WERI-Rb-1 (cell line): ENCODE data around the gene CASZ1.

Experiments used
- DNase-seq: peaks from one replicate; pipeline ENCODE4 v3.0.0-alpha.2; 2020
- H3K27ac ChIP-seq: fragments of 250-450 bp; sonication (Bioruptor Pico); 2 replicates; pipeline ENCODE4 v1.5.1; 2020; ENCODE audit warnings: mild to moderate bottlenecking, moderate library complexity
- H3K27me3 ChIP-seq: fragments of 250-450 bp; sonication (Bioruptor Pico); 2 replicates; pipeline ENCODE4 v1.5.1; 2021; ENCODE audit warnings: mild to moderate bottlenecking, low read depth, moderate library complexity; ENCODE audit not compliant: insufficient read depth, severe bottlenecking
- H3K36me3 ChIP-seq: fragments of 250-450 bp; sonication (Bioruptor Pico); 2 replicates; pipeline ENCODE4 v1.5.1; 2020; ENCODE audit warnings: mild to moderate bottlenecking, moderate library complexity
- H3K4me3 ChIP-seq: 2 replicates; pipeline ENCODE4 v1.5.1; 2011; ENCODE audit warnings: low read depth, mild to moderate bottlenecking, control low read depth, low read length
- H3K9me3 ChIP-seq: fragments of 250-450 bp; sonication (Bioruptor Pico); 2 replicates; pipeline ENCODE4 v1.5.1; 2021; ENCODE audit warnings: mild to moderate bottlenecking, moderate library complexity; ENCODE audit not compliant: severe bottlenecking
- TF ChIP-seq, protein P1 (sequence below): IDR thresholded peaks from 2 replicates; pipeline ENCODE4 v1.5.1; 2011; ENCODE audit warnings: low read depth, mild to moderate bottlenecking, control low read depth, inconsistent platforms, low read length

The CASZ1 gene

DNA sequence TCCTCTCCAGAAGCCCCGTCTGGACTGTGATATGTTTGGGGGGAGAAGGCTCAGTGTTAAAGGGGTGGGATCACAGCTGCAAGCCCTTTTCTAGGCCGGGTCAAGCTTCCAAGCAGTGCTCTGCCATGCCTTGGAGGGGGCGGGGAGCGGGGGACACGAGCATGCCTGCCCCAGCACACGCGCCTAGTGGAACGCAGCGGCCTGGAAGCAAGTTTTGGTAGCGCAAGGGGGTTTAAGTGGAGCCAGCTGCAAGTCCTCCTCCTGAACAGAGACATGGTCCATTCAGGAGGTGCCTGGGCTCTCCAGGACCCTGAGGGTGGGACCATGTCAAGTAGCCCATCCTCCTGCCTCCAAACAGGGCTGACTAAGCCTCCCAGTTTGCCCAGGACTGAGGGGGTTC lies 112.2 kb downstream of the CASZ1 start:
- Histone ChIP-seq H3K27me3 (no peaks in the 10 kb centered on the region), H3K36me3 (peaks cover 6% of the 10 kb centered on the region), H3K4me3 (no peak overlapping the region), H3K27ac (peak overlapping the region; percentile 81), H3K9me3 (no peaks in the 10 kb centered on the region)
- no peak for DNase-seq
- TF ChIP-seq, protein P1, sequence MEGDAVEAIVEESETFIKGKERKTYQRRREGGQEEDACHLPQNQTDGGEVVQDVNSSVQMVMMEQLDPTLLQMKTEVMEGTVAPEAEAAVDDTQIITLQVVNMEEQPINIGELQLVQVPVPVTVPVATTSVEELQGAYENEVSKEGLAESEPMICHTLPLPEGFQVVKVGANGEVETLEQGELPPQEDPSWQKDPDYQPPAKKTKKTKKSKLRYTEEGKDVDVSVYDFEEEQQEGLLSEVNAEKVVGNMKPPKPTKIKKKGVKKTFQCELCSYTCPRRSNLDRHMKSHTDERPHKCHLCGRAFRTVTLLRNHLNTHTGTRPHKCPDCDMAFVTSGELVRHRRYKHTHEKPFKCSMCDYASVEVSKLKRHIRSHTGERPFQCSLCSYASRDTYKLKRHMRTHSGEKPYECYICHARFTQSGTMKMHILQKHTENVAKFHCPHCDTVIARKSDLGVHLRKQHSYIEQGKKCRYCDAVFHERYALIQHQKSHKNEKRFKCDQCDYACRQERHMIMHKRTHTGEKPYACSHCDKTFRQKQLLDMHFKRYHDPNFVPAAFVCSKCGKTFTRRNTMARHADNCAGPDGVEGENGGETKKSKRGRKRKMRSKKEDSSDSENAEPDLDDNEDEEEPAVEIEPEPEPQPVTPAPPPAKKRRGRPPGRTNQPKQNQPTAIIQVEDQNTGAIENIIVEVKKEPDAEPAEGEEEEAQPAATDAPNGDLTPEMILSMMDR, result no peak

DNA sequence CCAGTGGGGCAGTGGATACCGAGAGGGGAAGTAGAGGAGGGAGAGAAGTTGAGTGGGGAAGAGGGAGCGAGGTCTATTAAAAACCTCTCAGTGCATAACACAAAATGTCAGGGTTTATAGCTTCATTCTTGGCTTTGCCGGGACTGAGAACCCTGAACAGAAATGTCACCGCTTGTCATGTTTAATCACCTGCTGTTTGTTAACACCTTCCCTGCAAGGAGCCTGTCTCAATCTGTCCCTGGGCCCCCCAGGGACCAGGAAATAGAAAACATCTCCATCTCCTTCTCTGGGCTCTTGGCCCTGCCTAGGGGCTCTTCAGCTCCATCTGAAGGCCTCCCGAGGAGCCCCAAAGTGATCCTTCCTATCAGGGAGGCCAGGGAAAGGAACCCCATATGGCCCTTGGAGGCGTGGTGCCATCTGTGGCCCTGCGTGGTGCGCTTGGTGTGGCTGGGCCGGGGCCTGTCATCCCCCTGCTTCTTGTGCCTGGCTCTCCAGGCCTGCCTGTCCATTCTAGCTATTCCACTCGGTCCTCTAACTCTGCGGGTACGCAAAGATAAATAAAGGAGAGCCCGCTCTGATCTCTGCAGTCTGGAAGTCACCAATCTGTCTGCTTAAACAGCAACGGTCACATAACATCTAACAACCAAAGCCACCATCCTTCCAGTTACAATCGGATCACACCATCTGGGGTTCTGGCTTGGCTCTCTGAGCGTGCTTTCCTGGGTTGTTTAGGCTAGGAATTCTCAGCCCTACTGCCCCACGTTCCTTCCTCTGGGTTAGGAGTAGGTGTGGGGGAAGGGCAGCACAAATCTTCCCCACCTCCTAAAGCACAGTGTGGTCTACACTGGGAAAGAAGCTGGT lies 113.8 kb downstream of the CASZ1 start:
- TF ChIP-seq, protein P1, result no peak
- H3K4me3 ChIP-seq, result peak overlapping the region; percentile 7

DNA sequence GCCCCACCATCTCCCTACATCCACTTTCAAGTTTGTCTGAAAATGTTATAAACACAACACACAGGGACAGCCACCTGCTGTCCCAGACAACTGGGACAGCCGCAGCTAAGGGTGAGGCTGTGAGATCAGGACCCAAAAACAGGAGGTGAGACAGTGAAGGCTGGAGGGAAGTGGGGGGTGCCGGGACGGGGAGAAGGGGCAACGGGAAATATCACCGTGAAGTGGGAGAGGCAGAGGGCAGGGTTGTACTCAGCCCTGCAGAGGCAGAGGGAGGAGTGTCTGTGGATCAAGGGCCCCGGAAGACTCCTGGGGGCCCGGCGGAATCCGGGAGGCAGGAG lies 114.4 kb downstream of the CASZ1 start:
- Histone ChIP-seq H3K27me3 (no peaks in the 10 kb centered on the region), H3K4me3 (peak overlapping the region; percentile 2), H3K9me3 (no peaks in the 10 kb centered on the region), H3K27ac (peak overlapping the region; percentile 99), H3K36me3 (peaks cover 2% of the 10 kb centered on the region; the same call in 1 of the 2 replicates)
- TF ChIP-seq, protein P1, result no peak
- DNase-seq, result no peak

More for the DNA sequence above, 113.8 kb downstream of the CASZ1 start:
- H3K27me3 ChIP-seq, result no peaks in the 10 kb centered on the region
- DNase-seq, result peak; percentile 80
- H3K27ac ChIP-seq, result peak overlapping the region; percentile 99
- peaks cover 3% of the 10 kb centered on the region for H3K36me3 ChIP-seq
- no peaks in the 10 kb centered on the region for H3K9me3 ChIP-seq

DNA sequence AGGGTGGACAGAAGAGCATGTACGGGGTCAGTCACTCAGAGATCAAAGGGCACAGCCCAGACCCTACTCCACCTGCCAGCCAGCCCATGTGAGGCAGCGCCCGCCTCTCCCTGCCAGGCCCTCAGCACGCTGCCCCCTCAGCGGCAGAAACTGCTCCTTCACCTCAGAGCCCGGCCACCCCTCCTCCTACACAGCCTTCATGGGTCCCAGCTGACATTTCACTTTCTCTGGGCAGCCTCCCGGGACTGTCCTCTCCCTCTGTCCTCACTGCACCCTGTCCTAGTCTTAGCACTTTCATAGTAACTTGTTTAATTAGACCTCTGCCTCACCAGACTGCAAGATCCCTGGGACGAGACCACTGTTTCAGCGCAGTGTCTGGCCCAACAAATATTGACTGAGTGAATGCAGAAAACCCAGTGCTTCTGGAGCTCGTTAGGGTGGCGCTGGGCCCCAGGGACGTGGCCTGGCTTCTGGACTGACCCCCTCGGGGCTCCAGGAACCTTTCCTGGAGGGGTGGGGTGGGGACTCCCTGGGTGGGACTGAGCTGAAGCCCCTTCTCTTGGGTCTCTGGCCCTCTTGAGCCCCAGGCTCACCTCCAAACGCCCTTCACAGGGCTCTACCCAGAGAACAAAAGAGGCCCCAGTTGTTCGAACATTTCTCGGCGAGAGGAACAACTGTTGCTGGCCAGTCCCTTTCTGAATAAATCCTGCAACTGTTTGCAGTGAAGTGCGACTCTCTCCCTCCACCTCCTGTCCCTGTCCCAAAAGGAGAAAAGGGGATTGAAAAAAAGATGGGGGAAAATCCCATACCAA lies 114.9 kb downstream of the CASZ1 start:
- H3K27me3 ChIP-seq, result no peaks in the 10 kb centered on the region
- peaks cover 2% of the 10 kb centered on the region; the same call in 1 of the 2 replicates for H3K36me3 ChIP-seq
- TF ChIP-seq, protein P1, result no peak
- H3K4me3 ChIP-seq, result no peak overlapping the region
- no peaks in the 10 kb centered on the region for H3K9me3 ChIP-seq
- peak overlapping the region; percentile 99 for H3K27ac ChIP-seq
- peak; percentile 59 for DNase-seq

DNA sequence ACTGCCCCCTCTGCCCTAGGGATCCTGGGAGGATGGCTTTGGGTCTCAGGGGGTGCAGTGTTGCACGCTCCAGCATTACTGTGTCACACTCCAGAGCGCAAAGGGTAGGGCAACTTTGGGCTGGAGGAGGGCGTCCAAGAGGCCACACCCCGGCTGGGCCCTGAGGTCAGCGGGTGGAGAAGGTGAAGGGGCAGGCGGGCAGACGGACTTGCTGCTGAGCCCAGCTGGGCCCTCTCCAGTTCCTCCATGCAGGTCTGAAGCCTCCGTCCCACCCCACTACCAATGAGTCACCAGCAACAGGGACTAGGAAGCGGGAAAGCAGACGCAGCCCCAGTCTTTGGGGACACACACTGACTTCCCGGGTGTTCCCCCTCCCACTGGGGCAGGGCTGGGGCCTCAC lies 116.0 kb downstream of the CASZ1 start:
- no peak overlapping the region for H3K4me3 ChIP-seq
- peak overlapping the region; percentile 99 for H3K27ac ChIP-seq
- TF ChIP-seq, protein P1, result no peak
- no peaks in the 10 kb centered on the region for H3K9me3 ChIP-seq
- H3K36me3 ChIP-seq, result peaks cover 2% of the 10 kb centered on the region; the same call in 1 of the 2 replicates
- DNase-seq, result no peak
- no peaks in the 10 kb centered on the region for H3K27me3 ChIP-seq
